MM.1S (cell line): ENCODE data around the gene NELL1.

ENCODE experiments used
- DNase-seq: peaks from one replicate; pipeline ENCODE4 v3.0.0-alpha.2; 2015
- H2AFZ ChIP-seq: fragments of 300-600 bp; sonication (generic); 2 replicates; pipeline ENCODE4 v1.6.0; 2016; ENCODE audit warnings: antibody characterized with exemption, low read length
- H3F3A ChIP-seq: fragments of 300-600 bp; sonication (generic); 2 replicates; pipeline ENCODE4 v1.6.1; 2016; ENCODE audit warnings: mild to moderate bottlenecking, antibody characterized with exemption, low read length, moderate library complexity, mixed read lengths; ENCODE audit not compliant: insufficient read depth
- H3K27ac ChIP-seq: fragments of 300-600 bp; sonication (generic); 2 replicates; pipeline ENCODE4 v1.5.1; 2016; ENCODE audit warnings: mild to moderate bottlenecking, low read length
- H3K27me3 ChIP-seq: fragments of 300-600 bp; sonication (generic); replicated peaks from 2 replicates; pipeline ENCODE4 v1.6.0; 2016; ENCODE audit warnings: low read length; ENCODE audit not compliant: insufficient read depth
- H3K36me3 ChIP-seq: fragments of 300-600 bp; sonication (generic); replicated peaks from 2 replicates; pipeline ENCODE4 v1.6.1; 2016; ENCODE audit warnings: mild to moderate bottlenecking, low read length, mixed read lengths; ENCODE audit not compliant: insufficient read depth
- H3K4me1 ChIP-seq: fragments of 300-600 bp; sonication (generic); 2 replicates; pipeline ENCODE4 v1.6.1; 2016; ENCODE audit warnings: low read length, mixed read lengths
- H3K4me2 ChIP-seq: fragments of 300-600 bp; sonication (generic); 2 replicates; pipeline ENCODE4 v1.6.0; 2016; ENCODE audit warnings: low read depth, low read length
- H3K4me3 ChIP-seq: fragments of 300-600 bp; sonication (generic); 2 replicates; pipeline ENCODE4 v1.5.1; 2016; ENCODE audit warnings: low read length, mixed read lengths
- H3K79me2 ChIP-seq: fragments of 300-600 bp; sonication (generic); 2 replicates; pipeline ENCODE4 v1.6.1; 2016; ENCODE audit warnings: mixed run types, low read length, mixed read lengths
- H3K9ac ChIP-seq: fragments of 300-600 bp; sonication (generic); 2 replicates; pipeline ENCODE4 v1.6.1; 2016; ENCODE audit warnings: low read length, mixed read lengths
- H3K9me2 ChIP-seq: fragments of 300-600 bp; sonication (generic); replicated peaks from 2 replicates; pipeline ENCODE4 v1.6.1; 2016; ENCODE audit warnings: mild to moderate bottlenecking, low read length, mixed read lengths; ENCODE audit not compliant: insufficient read depth
- H3K9me3 ChIP-seq: fragments of 300-600 bp; sonication (generic); replicated peaks from 2 replicates; pipeline ENCODE4 v1.6.1; 2016; ENCODE audit warnings: mild to moderate bottlenecking, low read length, mixed read lengths; ENCODE audit not compliant: insufficient read depth
- H4K20me1 ChIP-seq: fragments of 300-600 bp; sonication (generic); 2 replicates; pipeline ENCODE4 v1.6.1; 2016; ENCODE audit warnings: mild to moderate bottlenecking, low read length, moderate library complexity, mixed read lengths; ENCODE audit not compliant: insufficient read depth
- CTCF ChIP-seq: fragments of 300-600 bp; sonication (generic); IDR thresholded peaks from 2 replicates; pipeline ENCODE4 v1.5.1; 2016; ENCODE audit warnings: antibody characterized with exemption, low read length, mixed read lengths
- EZH2 ChIP-seq: fragments of 300-600 bp; sonication (generic); optimal IDR thresholded peaks from 2 replicates; pipeline ENCODE3; 2017; ENCODE audit warnings: low read depth, mild to moderate bottlenecking, antibody characterized with exemption, low read length, mixed read lengths
- EZH2phosphoT487 ChIP-seq: fragments of 300-600 bp; sonication (generic); IDR thresholded peaks from 2 replicates; pipeline ENCODE4 v1.6.1; 2018; ENCODE audit warnings: antibody characterized with exemption, low read length

The NELL1 gene

GRCh38 chr11:20712912-20713311 is 43.5 kb downstream of the NELL1 start:
- Histone ChIP-seq H3K27me3 (no peaks in the 10 kb centered on the region), H3K9me3 (no peaks in the 10 kb centered on the region), H3K4me3 (no peak overlapping the region), H3K36me3 (no peaks in the 10 kb centered on the region), H3K9me2 (no peaks in the 10 kb centered on the region), H3K79me2 (no peaks in the 10 kb centered on the region), H3F3A (no peaks in the 10 kb centered on the region), H4K20me1 (no peaks in the 10 kb centered on the region), H3K4me1 (no peaks in the 10 kb centered on the region), H3K9ac (no peak overlapping the region), H3K27ac (no peak overlapping the region), H3K4me2 (no peak overlapping the region), H2AFZ (no peak overlapping the region)
- TF ChIP-seq EZH2phosphoT487 (no peak), CTCF (no peak), EZH2 (no peak)
- DNase-seq, result no peak

GRCh38 chr11:20715464-20715863 is 46.1 kb downstream of the NELL1 start:
- H3K4me2 ChIP-seq, result no peak overlapping the region
- no peaks in the 10 kb centered on the region for H3K9me2 ChIP-seq
- no peak overlapping the region for H2AFZ ChIP-seq
- no peak for TF ChIP-seq EZH2
- no peak for TF ChIP-seq EZH2phosphoT487
- TF ChIP-seq CTCF, result no peak
- no peak overlapping the region for H3K27ac ChIP-seq
- no peak overlapping the region for H3K9ac ChIP-seq
- no peaks in the 10 kb centered on the region for H3K79me2 ChIP-seq
- H4K20me1 ChIP-seq, result no peaks in the 10 kb centered on the region
- H3K9me3 ChIP-seq, result no peaks in the 10 kb centered on the region
- H3K4me1 ChIP-seq, result no peaks in the 10 kb centered on the region
- H3K27me3 ChIP-seq, result no peaks in the 10 kb centered on the region
- DNase-seq, result no peak
- no peaks in the 10 kb centered on the region for H3K36me3 ChIP-seq
- H3K4me3 ChIP-seq, result no peak overlapping the region
- no peaks in the 10 kb centered on the region for H3F3A ChIP-seq

GRCh38 chr11:20715931-20716330 is 46.5 kb downstream of the NELL1 start:
- TF ChIP-seq CTCF (no peak), EZH2phosphoT487 (no peak), EZH2 (no peak)
- no peak overlapping the region for H3K4me2 ChIP-seq
- no peak overlapping the region for H2AFZ ChIP-seq
- H4K20me1 ChIP-seq, result no peaks in the 10 kb centered on the region
- no peaks in the 10 kb centered on the region for H3K4me1 ChIP-seq
- no peaks in the 10 kb centered on the region for H3K79me2 ChIP-seq
- no peaks in the 10 kb centered on the region for H3K9me2 ChIP-seq
- no peaks in the 10 kb centered on the region for H3K27me3 ChIP-seq
- H3K4me3 ChIP-seq, result no peak overlapping the region
- no peak for DNase-seq
- no peak overlapping the region for H3K27ac ChIP-seq
- no peak overlapping the region for H3K9ac ChIP-seq
- no peaks in the 10 kb centered on the region for H3K36me3 ChIP-seq
- H3K9me3 ChIP-seq, result no peaks in the 10 kb centered on the region
- H3F3A ChIP-seq, result no peaks in the 10 kb centered on the region
